ENCODE data around the gene PTPRD. TPM values are rescaled to one million over a fixed set of nuclear protein-coding genes. Genes with fewer than 3 reads are reported as not detected.

Gene PTPRD
- total and polyA plus RNA-seq, 2 donors (not counting 1 experiment from before 2014, with no cell fraction given), result not detected

DNA sequence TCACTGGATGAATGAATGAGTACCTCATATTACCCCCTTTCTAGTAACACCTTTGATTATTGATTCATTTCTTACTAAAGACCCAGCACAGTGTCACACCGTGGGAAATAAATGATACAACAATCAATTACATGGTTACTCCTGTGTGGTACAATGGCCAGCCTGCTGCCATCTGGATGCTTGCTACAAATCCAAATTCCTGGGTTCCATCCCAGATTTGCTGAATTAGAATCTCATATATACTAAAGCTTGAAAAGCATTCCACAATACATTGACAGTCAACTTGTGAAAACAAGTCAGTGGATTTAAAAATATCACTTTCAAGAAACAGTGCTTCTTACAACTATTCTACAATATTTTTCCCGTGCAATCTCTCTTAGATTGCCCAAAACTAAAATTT, 989.3 kb downstream of the PTPRD start:
- no peaks in the 10 kb centered on the region for H3K9me3 ChIP-seq (ENCODE audit: control extremely low read depth in 1 of 3, control insufficient read depth in 2 of 3, insufficient read depth in 1 of 3, low read length in 2 of 3)
- H3K79me2 ChIP-seq (ENCODE audit: control insufficient read depth, insufficient read depth, low read length), result no peaks in the 10 kb centered on the region
- no peak overlapping the region for H2AFZ ChIP-seq (ENCODE audit: insufficient read depth, low read depth, low read length, poor library complexity, severe bottlenecking)
- Mint-ChIP-seq H3K27me3 (peaks cover 4% of the 10 kb centered on the region), H3K27ac (no peak overlapping the region), H3K4me1 (no peaks in the 10 kb centered on the region), H3K4me3 (no peak overlapping the region), H3K9me3 (ENCODE audit: insufficient read depth) (no peaks in the 10 kb centered on the region)
- TF ChIP-seq EZH2 (IDR thresholded peaks at IDR 0.05; ENCODE audit: borderline replicate concordance, insufficient read depth, low read depth, low read length, poor library complexity, severe bottlenecking) (no peak), CTCF (IDR thresholded peaks at IDR 0.05) (no peak)
- H3K4me2 ChIP-seq (replicated peaks; ENCODE audit: low read depth, low read length, poor library complexity, severe bottlenecking), result no peak overlapping the region
- H4K20me1 ChIP-seq (ENCODE audit: control insufficient read depth, insufficient read depth, low read length, poor library complexity, severe bottlenecking), result no peaks in the 10 kb centered on the region
- DNase-seq (no peak), ATAC-seq (ENCODE audit: low read depth) (no peak)
- H3K27me3 ChIP-seq (replicated peaks in 1 of 4; ENCODE audit: control extremely low read depth in 1 of 4, control insufficient read depth in 3 of 4, insufficient read depth in 4 of 4, low read length in 3 of 4), result no peaks in the 10 kb centered on the region
- no peak overlapping the region for H3K27ac ChIP-seq (ENCODE audit: low read length in 2 of 2)
- H3K9ac ChIP-seq (ENCODE audit: low read length), result no peak overlapping the region
- no peaks in the 10 kb centered on the region for H3K36me3 ChIP-seq (replicated peaks in 1 of 2; ENCODE audit: control extremely low read depth in 1 of 2, control insufficient read depth in 1 of 2, extremely low read depth in 1 of 2, insufficient read depth in 2 of 2, low read length in 1 of 2)
- H3K4me1 ChIP-seq (ENCODE audit: control insufficient read depth in 2 of 2, insufficient read depth in 2 of 2, low read length in 2 of 2), result no peaks in the 10 kb centered on the region
- 100% methylated on average over 1 of the region's 2 CpGs for WGBS (ENCODE audit: insufficient coverage)
- ChIA-PET CTCF (no interaction called here), POLR2A (no interaction called here)
- no peak overlapping the region for H3K4me3 ChIP-seq (ENCODE audit: control extremely low read depth in 1 of 5, extremely low read depth in 1 of 5, insufficient read depth in 1 of 5, low read depth in 2 of 5, low read length in 4 of 5)
- intact Hi-C loops (cut with micrococcal nuclease), result no loop called here

GRCh38 chr9:9621355-9621940, 991.4 kb downstream of the PTPRD start:
- H3K9me3 Mint-ChIP-seq (ENCODE audit: insufficient read depth), result no peaks in the 10 kb centered on the region
- no peak for ATAC-seq (ENCODE audit: low read depth)

More at GRCh38 chr9:9621355-9621940, 991.4 kb downstream of the PTPRD start:
- no peak overlapping the region for H3K4me2 ChIP-seq (replicated peaks; ENCODE audit: low read depth, low read length, poor library complexity, severe bottlenecking)
- no peak overlapping the region for H3K27ac Mint-ChIP-seq
- WGBS (ENCODE audit: insufficient coverage), result 80% methylated on average over 1 of the region's 5 CpGs
- no peak overlapping the region for H3K27ac ChIP-seq (ENCODE audit: low read length in 2 of 2)
- no peak overlapping the region for H3K4me3 ChIP-seq (ENCODE audit: control extremely low read depth in 1 of 5, extremely low read depth in 1 of 5, insufficient read depth in 1 of 5, low read depth in 2 of 5, low read length in 4 of 5)
- no peak for DNase-seq
- ChIA-PET POLR2A (no interaction called here), CTCF (no interaction called here)
- intact Hi-C loops (cut with micrococcal nuclease), result no loop called here
- no peak overlapping the region for H2AFZ ChIP-seq (ENCODE audit: insufficient read depth, low read depth, low read length, poor library complexity, severe bottlenecking)
- no peaks in the 10 kb centered on the region for H3K4me1 ChIP-seq (ENCODE audit: control insufficient read depth in 2 of 2, insufficient read depth in 2 of 2, low read length in 2 of 2)
- H3K9ac ChIP-seq (ENCODE audit: low read length), result no peak overlapping the region
- TF ChIP-seq EZH2 (IDR thresholded peaks at IDR 0.05; ENCODE audit: borderline replicate concordance, insufficient read depth, low read depth, low read length, poor library complexity, severe bottlenecking), result no peak
- no peak for TF ChIP-seq CTCF (IDR thresholded peaks at IDR 0.05)
- no peaks in the 10 kb centered on the region for H3K36me3 ChIP-seq (replicated peaks in 1 of 2; ENCODE audit: control extremely low read depth in 1 of 2, control insufficient read depth in 1 of 2, extremely low read depth in 1 of 2, insufficient read depth in 2 of 2, low read length in 1 of 2)
- H3K79me2 ChIP-seq (ENCODE audit: control insufficient read depth, insufficient read depth, low read length), result no peaks in the 10 kb centered on the region
- no peak overlapping the region for H3K4me3 Mint-ChIP-seq
- H3K4me1 Mint-ChIP-seq, result no peaks in the 10 kb centered on the region
- H3K27me3 Mint-ChIP-seq, result no peaks in the 10 kb centered on the region
- H4K20me1 ChIP-seq (ENCODE audit: control insufficient read depth, insufficient read depth, low read length, poor library complexity, severe bottlenecking), result no peaks in the 10 kb centered on the region
- no peaks in the 10 kb centered on the region for H3K9me3 ChIP-seq (ENCODE audit: control extremely low read depth in 1 of 3, control insufficient read depth in 2 of 3, insufficient read depth in 1 of 3, low read length in 2 of 3)
- H3K27me3 ChIP-seq (replicated peaks in 1 of 4; ENCODE audit: control extremely low read depth in 1 of 4, control insufficient read depth in 3 of 4, insufficient read depth in 4 of 4, low read length in 3 of 4), result no peaks in the 10 kb centered on the region

Measured in B cell (primary cell).